IPS-11a (cell line): Measurements from ENCODE around the gene ARL8A.
"Not testable (repeated sequence)": the region's sequence is repeated elsewhere in the genome, so short reads cannot be mapped to it uniquely, and the experiment has no call there.

ENCODE experiments used
- H3K4me3 ChIP-seq: one replicate; pipeline ENCODE4 v1.5.1; 2013; ENCODE audit warnings: low read depth, low read length, control low read depth

ARL8A gene

DNA sequence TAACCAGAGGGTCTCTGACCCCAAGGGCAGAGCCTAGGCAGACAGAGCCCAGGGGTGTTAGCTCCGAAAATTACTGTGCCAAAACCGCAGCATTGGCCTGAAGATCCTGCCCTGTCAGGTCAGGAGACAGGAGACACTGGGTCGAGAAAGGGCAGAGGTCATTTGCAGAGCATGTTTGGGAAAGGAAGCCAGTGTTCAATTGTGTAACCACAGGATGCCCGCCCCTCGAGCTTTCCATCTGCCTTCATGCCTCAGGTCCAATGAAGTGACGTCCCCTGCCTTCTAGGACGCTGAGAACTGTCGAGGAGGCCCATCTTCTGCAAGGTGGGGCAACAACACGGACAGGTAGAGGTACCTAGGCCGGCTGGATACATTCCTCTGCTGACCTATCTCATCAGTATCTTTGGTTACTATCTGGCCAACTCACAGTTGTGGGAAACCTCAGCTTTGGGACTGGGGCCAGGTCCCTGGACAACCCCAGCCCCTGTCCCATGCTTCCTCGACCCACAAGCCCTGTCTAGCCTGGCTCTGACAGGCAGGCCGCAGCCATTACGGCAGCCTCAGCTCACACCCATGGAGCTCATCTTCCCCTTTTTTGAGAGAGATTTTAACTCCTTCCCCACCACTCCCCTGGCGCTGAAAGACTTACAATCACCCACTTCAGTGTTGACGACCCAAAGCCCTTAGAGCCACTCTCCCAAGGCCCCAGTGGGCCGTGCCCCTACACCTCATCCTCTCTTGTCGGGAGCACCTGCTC, 1.3 kb downstream of the ARL8A start:
- H3K4me3 ChIP-seq = peak overlapping the region; percentile 81

DNA sequence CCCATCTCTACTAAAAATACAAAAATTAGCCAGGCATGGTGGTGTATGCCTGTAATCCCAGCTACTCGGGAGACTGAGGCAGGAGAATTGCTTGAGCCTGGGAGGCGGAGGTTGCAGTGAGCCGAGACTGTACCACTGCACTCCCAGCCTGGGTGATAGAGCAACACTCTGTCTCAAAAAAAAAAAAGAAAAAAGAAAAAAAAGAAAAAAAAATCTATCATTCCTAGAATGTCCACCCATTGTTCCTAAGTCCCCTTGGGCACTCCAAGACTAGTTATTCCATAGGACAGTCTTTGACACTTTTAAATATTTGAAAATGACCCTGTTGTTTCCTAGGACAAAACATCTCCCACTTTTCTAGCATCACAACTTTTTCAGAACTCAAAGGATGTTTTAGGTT, 3.1 kb downstream of the ARL8A start:
- not testable (repeated sequence) for H3K4me3 ChIP-seq

DNA sequence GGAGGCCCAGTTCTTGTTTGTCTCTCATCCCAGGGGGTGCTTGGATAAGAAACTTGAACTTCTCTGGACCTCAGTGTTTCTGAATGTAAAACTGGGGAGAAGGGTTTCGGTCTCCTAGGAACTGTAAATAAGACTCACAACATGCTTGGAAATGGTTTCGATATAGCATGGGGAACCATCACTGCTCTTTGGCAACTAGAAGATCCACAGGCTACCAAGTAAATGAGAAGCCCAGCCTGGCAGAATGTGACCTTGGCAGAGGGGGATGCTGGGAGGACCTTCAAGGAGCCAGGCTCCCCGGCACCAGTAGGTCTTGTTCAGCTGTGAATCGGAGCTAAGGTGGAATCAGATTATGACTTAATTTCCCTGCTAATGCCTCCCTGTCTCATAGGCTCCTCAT, 3.7 kb downstream of the ARL8A start:
- no peak overlapping the region for H3K4me3 ChIP-seq

DNA sequence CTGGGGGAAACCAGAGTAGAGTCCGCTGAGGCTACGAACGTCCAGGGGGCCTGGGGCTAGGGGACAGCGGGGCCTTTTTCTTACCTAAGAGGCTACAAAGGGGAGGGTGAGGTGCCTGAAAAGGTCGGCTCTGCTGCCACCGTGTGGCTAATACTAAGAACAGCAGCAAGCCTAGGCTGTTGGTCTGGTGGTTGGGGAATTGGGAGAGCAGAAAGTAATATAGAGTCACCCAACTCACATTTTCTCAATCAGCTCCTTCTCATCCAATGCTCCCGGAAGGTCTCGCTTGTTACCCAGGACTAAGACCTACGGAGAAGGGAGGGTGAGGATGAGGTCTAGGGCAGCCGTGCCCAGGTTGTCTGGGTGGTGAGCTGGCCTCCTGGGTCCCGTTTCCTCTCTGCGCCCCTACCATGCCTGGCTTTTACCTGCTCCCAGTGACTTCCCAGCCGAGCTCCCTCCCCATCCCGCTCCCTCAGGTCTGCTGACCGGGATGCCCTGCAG, 9.3 kb downstream of the ARL8A start:
- H3K4me3 ChIP-seq = no peak overlapping the region

DNA sequence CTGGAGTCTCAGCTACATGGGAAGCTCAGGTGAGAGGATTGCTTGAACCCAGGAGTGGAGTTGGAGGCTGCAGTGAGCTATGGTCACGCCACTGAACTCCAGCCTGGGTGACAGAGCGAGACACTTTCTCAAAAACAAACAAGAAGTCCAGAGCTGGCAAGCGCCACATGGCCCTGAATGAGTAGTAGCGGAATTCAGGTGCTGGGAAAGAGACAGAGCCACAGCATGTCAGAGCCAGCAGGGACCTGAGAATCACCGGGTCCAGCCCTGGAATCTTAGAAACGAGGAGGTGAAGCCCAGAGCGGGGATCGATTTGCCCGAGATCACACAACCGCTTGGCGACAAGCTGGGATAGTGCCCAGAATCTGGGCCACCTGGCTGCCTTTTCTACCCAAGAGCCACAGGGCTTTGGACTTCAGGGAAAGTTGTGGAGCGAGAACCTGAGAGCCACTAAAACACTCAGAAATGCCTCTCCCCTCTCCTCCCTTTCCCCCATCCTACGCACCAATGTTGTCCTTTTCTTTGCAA, 9.8 kb downstream of the ARL8A start:
- H3K4me3 ChIP-seq = no peak overlapping the region

DNA sequence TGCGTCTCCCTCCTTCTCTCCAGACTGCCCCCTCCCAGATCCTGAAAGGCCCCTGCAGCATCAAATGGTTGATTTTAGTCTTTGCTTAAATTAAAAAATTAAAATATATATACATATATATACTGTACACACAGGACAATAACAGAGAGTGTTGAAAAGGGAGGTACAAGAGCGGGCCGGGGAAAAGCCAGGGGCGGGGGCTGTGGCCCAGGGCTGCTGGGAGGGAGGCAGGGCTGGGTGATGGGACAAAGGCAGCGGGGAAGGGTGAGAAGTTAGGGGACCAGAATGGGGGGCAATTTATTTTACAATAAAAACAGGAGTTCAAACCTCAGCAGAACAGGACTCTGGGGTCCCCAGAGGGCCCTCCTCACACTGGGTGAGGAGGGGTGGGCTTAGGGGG, 10.5 kb downstream of the ARL8A start:
- H3K4me3 ChIP-seq = no peak overlapping the region

DNA sequence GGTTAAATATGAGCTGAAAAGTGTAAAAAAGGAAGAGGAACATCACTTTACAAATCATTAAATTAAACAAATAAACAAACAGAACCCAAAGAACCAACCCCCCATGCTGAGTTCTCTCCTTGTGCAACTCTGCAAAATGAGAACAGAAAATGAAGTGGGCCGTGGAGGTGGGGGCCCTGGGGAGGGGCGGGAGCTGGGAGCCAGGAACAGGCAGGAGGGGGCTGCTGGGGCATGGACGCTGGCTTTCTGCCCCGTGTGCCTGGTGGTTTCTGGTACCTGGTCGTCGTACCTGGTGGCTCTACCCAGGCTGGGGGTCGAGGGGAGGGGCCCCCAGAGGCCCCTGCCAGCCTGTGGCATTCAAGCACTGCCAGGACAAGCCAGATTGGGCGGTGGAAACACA, 11.0 kb downstream of the ARL8A start:
- H3K4me3 ChIP-seq = no peak overlapping the region

DNA sequence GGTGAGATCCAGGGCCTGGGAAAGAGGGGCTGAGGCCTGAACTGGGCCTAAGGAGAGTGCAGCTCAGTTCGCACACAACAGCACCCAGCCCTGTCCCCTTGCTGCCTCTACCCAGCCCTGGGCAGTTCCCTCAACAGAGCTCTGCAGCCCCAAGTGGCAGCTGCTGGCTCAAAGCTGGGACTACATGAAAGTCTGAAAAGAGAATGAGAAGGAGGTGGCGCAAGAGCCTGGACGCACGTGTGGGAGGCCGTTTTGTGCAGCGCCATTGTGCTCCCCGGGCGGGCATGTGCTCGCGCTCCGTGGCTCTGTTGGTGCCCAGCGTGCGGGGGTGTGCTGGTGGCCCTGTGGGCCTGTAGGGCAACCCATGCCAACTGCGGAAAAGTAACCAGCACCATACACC, 11.5 kb downstream of the ARL8A start:
- no peak overlapping the region for H3K4me3 ChIP-seq

DNA sequence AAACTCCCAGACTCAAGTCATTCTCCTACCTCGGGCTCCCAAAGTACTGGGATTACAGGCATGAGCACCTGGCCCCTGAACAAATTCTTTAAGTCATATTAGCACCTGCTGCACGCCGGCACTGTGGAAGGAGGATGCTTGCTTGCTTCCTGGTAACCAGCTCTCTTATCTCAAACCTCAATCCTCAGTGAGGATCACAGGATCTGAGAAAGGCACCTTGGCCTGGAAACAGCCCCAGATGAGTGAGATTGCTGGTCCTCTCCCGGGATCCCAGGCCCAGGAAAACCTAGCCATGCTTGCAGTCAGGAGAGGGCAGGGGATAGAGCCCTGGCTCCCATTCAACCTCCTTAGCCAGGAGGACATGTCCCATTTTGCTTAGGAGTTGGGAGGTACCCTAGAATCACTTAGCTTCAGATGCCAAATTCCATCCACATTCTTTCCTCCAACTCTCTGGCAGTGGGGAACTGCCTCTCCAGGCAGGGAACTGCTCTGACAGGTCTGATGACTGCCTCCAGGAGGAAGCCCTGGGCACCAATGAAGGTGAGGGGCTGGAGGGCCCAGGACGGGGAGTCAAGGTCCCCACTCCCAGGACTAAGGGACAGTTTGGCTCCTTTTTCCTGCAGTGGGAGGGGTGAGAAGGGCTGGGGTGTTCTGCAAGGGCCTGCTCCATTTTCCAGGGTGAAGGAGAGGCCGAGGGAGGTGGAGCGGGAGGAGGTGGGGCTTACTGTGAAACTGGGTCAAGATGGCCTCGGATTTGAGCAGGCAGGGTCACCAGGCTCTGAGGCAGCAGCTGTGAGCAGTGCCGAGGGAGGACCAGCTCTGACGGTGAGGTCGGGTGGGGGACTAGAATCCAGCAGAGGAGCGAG, 12.3 kb downstream of the ARL8A start:
- H3K4me3 ChIP-seq = no peak overlapping the region

DNA sequence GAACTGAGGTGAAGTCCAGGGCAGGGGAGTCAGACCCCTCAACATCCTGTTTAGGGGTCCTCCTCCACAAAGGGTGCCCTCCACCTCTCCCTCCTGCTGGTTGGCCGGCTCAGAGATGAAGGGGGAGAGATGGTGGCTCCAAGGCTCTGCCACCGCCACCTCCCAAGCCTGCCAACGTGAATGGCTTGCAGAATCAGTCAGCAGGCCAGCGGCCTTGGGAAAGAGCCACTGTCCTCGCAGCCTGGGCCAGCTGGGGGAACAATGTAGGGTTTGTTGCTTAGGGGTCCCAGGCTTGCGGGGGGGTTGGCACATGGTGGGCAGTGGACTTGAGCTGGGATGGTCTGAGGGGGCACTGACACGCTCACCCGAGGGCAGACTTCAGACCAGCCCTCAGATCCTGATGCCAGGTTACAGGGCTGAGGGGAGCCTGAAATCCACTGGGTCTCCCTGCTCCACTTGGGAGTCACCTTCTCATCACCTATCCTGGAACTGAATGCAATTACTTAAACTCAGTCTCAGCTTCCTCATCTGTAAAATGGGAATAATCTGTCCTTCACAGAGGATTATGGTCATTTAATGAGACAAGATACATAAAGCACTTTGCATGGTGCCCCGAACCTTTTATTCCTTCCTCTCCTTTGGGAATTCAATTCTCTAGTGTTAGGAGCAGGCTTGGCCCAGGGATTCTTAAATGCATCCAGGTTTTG, 13.6 kb downstream of the ARL8A start:
- H3K4me3 ChIP-seq = no peak overlapping the region

DNA sequence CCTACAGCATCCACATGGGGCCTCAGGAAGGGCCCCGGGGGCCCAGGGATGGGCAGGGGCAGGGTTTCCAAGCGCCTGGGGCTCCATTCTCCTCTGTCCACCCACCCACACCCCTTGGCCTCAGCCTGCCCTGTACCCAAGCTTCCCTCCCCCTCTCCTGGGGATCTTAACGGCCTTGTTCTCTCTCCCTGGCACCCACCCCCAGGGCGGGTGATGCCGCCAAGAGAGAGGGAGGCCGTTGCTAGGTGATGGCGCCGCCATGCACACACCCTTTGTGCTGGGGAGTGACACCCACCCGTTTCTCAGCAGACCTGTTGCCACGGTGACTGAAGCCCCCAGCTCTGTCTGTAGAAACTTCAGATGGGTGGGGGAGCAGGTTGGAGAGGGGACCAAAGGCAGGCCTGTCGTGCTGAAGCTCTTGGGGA, 14.2 kb downstream of the ARL8A start:
- no peak overlapping the region for H3K4me3 ChIP-seq

DNA sequence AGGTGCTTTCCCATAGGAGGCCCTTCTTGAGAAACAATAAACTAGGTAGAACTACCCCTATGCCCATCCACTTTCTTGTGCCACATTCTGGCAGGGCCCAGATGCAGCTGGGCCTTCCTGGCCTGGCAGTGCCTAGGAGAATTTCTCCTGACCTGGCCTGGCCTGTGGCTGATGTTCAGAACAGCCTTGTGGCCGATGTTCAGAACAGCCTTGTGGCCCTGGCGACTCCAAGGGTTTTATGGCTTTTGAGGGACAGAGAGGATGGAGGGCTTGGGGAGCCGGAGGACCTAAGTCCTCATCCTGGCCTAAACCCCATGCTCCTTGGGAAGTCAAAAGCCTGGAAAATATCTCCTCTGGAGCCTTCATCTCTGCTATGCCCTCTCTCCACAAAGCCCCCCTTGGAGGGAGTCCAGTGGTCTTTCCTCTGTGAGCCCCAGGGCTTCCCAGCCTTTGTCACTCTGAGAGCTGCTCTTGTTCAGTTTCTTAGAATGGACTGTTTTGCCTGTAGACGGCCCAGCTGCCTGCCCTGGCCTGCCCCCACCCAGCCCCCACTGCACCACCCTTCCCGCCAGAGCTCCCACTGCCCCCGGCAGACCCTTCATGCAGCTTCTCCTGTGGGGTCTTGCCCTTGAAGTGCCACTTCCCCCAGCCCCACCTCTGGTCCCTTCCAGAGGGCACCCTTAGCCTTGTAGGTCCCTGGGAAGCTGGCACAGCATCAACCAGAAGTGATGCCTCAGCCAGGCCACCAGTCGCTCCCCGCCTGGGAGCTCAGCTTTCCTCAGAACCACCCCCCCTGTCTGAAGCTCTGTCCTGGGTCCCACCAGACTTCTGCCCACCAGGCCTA, 14.9 kb downstream of the ARL8A start:
- H3K4me3 ChIP-seq = no peak overlapping the region

DNA sequence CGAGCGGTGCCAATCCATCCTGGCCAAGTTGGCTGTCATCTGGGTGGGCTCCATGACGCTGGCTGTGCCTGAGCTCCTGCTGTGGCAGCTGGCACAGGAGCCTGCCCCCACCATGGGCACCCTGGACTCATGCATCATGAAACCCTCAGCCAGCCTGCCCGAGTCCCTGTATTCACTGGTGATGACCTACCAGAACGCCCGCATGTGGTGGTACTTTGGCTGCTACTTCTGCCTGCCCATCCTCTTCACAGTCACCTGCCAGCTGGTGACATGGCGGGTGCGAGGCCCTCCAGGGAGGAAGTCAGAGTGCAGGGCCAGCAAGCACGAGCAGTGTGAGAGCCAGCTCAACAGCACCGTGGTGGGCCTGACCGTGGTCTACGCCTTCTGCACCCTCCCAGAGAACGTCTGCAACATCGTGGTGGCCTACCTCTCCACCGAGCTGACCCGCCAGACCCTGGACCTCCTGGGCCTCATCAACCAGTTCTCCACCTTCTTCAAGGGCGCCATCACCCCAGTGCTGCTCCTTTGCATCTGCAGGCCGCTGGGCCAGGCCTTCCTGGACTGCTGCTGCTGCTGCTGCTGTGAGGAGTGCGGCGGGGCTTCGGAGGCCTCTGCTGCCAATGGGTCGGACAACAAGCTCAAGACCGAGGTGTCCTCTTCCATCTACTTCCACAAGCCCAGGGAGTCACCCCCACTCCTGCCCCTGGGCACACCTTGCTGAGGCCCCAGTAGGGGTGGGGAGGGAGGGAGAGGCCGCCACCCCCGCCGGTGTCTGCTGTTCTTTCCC, 16.5 kb downstream of the ARL8A start:
- H3K4me3 ChIP-seq = no peak overlapping the region

DNA sequence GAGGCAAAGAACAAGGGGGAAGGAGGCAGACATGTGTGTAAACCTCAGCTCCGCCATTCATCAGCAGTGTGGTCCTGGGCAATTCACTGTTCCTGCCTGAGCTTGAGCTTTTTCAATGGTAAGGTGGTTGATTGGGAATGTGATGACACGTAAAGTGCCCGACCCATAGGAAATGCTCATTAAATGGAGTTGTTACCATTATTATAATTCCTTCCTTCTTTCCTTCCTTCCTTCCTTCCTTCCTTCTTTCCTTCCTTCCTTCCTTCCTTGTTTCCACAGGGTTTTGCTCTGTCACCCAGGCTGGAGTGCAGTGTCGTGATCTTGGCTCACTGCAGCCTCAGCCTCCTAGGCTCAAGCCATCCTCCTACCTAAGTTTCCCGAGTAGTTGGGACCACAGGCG, 17.5 kb downstream of the ARL8A start:
- no peak overlapping the region for H3K4me3 ChIP-seq

DNA sequence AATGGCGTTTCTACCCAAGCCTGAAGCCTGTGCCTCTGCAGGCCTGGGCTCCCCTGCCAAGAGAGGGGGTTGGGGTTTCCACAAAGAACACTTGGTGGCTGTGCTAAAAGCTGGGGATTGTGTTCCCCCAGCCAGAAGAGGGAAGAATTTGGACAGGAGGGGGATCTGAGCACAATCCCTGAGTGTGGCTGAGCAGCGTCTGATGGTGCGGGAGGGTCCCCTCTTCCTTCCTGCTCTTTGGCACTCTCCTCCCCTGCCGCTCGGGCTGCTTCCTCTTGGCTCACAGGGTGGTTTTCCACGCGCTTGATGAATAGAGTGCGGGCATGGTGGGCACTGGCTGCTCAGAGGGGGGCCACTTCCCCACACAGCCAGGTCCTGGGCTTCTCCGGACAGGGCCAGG, 18.1 kb downstream of the ARL8A start:
- no peak overlapping the region for H3K4me3 ChIP-seq

DNA sequence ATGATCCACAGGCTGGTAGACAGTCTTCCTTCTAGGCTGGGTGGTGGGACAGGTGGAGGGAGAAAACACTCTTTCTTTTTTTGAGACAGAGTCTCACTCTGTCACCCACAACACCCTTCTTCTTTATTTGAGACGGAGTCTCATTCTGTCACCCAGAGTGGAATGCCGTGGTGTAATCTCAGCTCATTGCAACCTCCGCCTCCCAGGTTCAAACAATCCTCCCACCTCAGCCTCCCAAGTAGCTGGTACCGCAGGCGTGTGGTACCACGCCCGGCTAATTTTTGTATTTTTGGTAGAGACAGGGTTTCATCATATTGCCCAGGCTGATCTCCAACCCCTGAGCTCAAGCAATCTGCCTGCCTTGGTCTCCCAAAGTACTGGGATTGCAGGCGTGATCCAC, 18.9 kb downstream of the ARL8A start:
- H3K4me3 ChIP-seq = no peak overlapping the region

DNA sequence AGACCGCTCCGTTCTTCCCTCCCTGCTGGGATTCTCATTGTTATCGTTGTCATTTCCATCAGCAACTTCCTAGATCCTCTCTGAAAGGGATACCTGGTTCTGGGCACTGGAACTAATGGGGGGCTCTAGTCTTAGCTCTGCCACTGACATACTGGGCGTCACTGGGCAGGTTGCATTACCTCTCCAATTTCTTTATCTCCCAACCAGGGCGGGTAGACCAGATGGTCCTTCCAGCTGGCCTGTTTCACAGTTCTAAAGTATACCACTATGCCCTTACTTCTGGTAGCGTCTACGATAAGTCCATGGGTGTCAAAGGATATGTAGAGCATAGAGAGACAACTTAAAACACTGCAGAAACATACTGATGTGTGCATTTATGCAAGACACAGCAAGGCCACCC, 20.4 kb downstream of the ARL8A start:
- H3K4me3 ChIP-seq = no peak overlapping the region

DNA sequence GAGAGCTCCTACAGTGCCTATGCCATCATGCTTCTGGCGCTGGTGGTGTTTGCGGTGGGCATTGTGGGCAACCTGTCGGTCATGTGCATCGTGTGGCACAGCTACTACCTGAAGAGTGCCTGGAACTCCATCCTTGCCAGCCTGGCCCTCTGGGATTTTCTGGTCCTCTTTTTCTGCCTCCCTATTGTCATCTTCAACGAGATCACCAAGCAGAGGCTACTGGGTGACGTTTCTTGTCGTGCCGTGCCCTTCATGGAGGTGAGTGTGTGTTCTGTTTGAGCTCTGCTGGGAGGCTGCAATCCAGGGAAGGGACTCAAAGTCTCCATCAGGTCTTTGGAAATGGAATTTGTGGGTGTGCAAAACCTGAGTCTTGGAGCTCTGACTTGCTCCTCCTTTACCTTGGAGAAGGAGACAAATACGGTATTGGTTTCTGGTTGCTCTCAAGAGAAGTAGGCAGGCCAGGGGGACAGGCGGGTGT, 21.2 kb downstream of the ARL8A start:
- no peak overlapping the region for H3K4me3 ChIP-seq

DNA sequence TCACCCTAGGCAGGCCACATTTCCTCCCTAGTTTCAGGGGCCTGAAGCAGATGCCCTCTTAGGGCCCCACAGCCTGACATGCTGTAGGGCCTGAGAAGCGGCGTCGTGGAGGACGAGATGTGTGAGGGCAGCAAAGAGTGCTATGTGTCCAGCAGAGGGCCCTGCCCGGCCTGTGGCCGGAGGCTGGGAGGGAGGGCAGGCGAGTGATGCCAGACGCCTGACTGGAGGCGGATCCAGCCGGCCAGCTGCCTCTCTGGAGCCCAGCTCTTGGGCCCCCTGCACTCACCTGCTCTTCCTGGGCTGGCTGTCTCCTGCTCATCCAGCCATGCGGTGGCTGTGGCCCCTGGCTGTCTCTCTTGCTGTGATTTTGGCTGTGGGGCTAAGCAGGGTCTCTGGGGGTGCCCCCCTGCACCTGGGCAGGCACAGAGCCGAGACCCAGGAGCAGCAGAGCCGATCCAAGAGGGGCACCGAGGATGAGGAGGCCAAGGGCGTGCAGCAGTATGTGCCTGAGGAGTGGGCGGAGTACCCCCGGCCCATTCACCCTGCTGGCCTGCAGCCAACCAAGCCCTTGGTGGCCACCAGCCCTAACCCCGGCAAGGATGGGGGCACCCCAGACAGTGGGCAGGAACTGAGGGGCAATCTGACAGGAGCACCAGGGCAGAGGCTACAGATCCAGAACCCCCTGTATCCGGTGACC, 21.8 kb downstream of the ARL8A start, which contains the start of gene GPR37L1:
GPR37L1 (plus strand) TSS at position 279 of the 697 bp plus-strand sequence; CDS start at position 326, 47 bp downstream.
- no peak within 1 kb of the TSS for H3K4me3 ChIP-seq
